NB4 (cell line): ENCODE measurements around the gene UBA3.

Experiments
- DNase-seq: peaks from one replicate; pipeline ENCODE4 v3.0.0; 2010; ENCODE audit warnings: low read depth
- H3K4me3 ChIP-seq: one replicate; pipeline ENCODE4 v1.5.1; 2011; ENCODE audit warnings: mild to moderate bottlenecking, low read depth, low read length, moderate library complexity
- CTCF ChIP-seq: IDR thresholded peaks from one replicate; pipeline ENCODE4 v1.5.1; 2012; ENCODE audit warnings: low read depth, low read length
- MYC ChIP-seq: IDR thresholded peaks from 2 replicates; pipeline ENCODE4 v1.6.1; 2011; ENCODE audit warnings: low read depth, low read length
- POLR2A ChIP-seq: IDR thresholded peaks from 2 replicates; pipeline ENCODE4 v1.6.1; 2011; ENCODE audit warnings: mild to moderate bottlenecking; ENCODE audit not compliant: insufficient read length; ENCODE audit errors: extremely low read depth
- TF ChIP-seq, protein P1 (sequence below): IDR thresholded peaks from 2 replicates; pipeline ENCODE4 v1.6.1; 2011; ENCODE audit warnings: low read depth, low read length

The UBA3 gene

DNA sequence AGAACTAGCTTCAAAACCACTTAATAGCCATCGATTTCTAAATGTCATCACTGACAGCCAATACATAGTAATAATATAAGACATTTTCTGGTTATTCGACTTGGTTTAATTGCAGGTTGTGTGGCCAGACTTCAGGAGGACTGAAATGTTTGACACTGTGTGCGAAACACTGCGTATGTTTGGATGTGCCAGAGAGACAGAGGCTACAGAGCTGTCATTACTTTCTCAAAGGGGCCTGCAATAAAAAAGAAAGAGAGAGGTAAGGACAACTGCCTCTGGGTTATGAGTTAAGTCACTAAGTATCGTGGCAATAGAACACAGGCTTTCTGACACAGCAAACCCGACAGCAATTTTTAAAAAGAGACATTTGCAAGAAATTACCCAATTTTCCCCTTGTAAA lies 41.3 kb upstream of the UBA3 start:
- H3K4me3 ChIP-seq: no peak overlapping the region
- no peak for DNase-seq
- TF ChIP-seq MYC: no peak
- TF ChIP-seq CTCF: no peak

DNA sequence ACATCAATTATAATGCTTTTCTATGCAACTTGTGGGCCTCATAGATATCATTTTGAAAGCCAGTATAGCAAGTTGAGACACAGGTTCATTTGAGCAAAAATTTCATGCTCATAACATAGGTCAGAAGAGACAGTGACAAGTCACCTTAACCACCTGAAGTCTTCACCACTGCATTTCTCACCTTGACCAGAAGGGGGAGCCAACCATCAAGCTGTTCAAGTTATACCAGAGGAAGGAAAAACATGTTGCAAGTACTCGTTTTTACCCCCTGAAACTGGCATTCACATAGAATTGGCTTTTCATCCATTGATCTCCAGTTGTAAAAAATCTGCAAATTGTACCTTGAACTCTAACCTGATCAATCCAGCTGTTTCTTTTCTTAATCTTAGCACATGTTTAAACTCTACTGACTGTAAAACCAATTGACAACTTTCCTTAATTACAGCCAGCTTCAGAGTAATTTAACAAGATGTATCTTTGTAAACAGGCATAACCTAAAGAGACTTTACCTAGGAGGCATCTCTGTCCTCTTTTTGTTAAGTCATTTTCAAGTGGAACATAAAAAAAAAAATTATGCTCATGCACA lies 40.8 kb upstream of the UBA3 start:
- peak; percentile 80 for DNase-seq
- H3K4me3 ChIP-seq: no peak overlapping the region
- TF ChIP-seq MYC (0 out of 2 replicates have a peak, but pooled peaks have one; percentile 16), CTCF (peak; percentile 90)
- TF ChIP-seq, protein P1, sequence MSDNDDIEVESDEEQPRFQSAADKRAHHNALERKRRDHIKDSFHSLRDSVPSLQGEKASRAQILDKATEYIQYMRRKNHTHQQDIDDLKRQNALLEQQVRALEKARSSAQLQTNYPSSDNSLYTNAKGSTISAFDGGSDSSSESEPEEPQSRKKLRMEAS: no peak

DNA sequence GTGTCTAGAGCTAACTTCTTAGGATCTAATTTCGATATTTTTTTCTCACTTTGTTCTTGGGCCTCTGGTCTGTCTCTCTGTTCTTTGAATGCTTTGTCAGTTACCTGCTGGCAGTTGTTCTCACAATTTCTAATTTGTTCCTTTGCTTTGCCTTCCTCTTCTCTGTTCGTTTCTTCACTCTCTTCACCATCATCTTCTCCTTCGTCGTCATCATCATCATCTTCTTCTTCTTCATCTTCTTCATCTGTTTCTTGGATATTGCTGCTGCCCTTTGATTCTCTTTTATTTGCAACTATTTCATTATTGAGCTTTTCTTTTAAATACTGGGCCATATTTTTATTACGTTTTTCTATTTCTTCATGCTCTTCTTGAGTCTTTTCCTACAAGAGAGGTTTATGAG lies 39.5 kb upstream of the UBA3 start:
- DNase-seq: no peak
- TF ChIP-seq CTCF (no peak), POLR2A (no peak), MYC (no peak)
- TF ChIP-seq, protein P1: no peak
- H3K4me3 ChIP-seq: no peak overlapping the region

DNA sequence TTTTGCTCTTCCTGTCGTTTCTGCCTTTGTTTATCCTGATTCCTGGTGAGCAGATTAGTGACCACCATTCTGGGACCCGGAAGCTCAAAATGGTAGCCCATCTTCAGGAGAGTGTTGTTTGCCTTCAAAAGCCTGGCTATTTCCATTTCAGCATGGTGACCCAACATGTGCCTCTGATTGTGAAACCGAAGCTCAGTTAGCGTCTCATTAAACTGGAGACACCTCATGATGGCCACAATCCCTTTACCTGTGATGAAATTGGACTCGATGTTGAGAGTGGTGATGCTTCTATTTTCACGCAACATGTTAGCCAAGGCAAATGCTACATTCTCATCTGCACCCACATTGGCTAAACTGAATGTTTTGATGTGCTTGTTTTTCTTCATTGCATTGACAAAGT lies 39.0 kb upstream of the UBA3 start:
- TF ChIP-seq MYC (no peak), POLR2A (no peak)
- TF ChIP-seq, protein P1: no peak
- H3K4me3 ChIP-seq: no peak overlapping the region
- DNase-seq: no peak

GRCh38 chr3:69118555-69118954 lies 38.4 kb upstream of the UBA3 start:
- H3K4me3 ChIP-seq: no peak overlapping the region
- TF ChIP-seq MYC (no peak), POLR2A (no peak), CTCF (no peak)
- TF ChIP-seq, protein P1: no peak
- no peak for DNase-seq

DNA sequence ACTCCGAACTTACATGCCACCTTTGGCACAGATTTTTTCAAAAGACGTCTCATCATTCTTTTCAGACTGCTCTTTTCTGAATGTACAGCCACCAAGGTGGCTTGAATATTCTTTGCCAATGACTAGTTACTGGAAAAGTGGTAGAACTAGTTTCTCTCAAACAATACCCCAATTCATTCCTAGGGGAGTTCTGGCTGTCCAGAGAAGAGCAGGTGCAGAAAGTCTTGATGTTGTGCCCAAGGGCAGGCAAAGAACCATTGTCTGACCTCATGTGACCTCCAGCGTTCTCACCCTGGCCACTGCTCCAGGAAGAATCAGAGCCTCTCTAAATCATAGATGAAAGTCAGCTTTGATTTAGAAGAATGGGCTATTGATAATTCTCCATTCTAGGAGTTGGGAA lies 36.7 kb upstream of the UBA3 start:
- no peak for DNase-seq
- TF ChIP-seq MYC (no peak), POLR2A (no peak), CTCF (no peak)
- TF ChIP-seq, protein P1: no peak
- no peak overlapping the region for H3K4me3 ChIP-seq
